LNCaP clone FGC (cell line): ENCODE results near the gene PTPRO.
A peak's percentile ranks its signal among the peaks of the same experiment; 100 is the strongest.

Experiments
- DNase-seq: peaks from one replicate; pipeline ENCODE4 v3.0.0-alpha.2; 2011; ENCODE audit warnings: low read depth
- H3K4me3 ChIP-seq: 2 replicates; pipeline ENCODE4 v1.5.1; 2011; ENCODE audit warnings: mild to moderate bottlenecking, low read depth, low read length, control low read depth
- TF ChIP-seq, protein P1 (sequence below): IDR thresholded peaks from 2 replicates; pipeline ENCODE4 v1.5.1; 2012; ENCODE audit warnings: mild to moderate bottlenecking; ENCODE audit not compliant: control insufficient read depth, insufficient read depth; ENCODE audit errors: extremely low read depth

Gene PTPRO

DNA sequence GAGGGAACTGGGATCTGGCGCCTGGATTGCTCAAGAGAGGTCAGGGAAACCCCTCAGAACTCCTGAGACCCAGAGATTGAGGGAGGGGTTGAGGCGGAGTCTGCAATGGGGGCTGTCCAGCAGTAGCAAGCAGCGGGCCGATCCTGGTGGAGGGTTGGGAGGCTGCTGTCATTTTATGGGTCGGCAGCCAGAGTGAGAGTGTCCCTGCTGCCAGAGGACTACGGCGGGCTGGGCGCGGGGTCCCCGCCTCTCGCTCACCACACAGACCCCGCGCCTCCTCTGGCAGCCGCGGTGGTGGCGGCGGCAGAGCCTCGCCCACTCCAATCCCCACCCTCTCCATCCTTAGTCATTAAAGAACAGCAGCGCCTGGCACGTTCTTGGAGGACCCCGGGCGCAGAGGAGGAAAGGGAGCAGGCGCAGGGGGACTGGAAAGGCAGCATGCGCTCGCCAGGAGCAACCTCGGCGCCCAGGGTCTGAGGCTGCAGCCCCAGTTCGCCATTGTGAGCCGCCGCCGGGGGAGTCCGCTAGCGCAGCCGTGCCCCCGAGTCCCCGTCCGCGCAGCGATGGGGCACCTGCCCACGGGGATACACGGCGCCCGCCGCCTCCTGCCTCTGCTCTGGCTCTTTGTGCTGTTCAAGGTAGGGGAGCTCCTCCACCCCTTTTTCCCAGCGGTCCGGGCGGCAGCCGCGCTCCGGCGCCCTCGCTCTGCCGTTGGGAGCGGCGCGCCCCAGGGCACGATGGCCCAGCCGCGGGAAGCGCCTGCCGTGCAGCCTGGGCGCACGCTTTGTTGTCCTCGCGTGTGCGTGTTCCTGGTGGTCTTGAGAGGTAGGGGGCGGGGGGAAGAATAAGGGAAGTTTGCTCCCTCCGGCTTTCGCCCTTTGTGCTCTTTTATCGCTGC lies at the start of gene PTPRO:
Gene PTPRO, plus strand, starts transcription at position 345 of the 898 bp plus-strand sequence.
- TF ChIP-seq, protein P1, sequence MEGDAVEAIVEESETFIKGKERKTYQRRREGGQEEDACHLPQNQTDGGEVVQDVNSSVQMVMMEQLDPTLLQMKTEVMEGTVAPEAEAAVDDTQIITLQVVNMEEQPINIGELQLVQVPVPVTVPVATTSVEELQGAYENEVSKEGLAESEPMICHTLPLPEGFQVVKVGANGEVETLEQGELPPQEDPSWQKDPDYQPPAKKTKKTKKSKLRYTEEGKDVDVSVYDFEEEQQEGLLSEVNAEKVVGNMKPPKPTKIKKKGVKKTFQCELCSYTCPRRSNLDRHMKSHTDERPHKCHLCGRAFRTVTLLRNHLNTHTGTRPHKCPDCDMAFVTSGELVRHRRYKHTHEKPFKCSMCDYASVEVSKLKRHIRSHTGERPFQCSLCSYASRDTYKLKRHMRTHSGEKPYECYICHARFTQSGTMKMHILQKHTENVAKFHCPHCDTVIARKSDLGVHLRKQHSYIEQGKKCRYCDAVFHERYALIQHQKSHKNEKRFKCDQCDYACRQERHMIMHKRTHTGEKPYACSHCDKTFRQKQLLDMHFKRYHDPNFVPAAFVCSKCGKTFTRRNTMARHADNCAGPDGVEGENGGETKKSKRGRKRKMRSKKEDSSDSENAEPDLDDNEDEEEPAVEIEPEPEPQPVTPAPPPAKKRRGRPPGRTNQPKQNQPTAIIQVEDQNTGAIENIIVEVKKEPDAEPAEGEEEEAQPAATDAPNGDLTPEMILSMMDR: no peak
- no peak within 1 kb of the TSS for H3K4me3 ChIP-seq
- no peak for DNase-seq

DNA sequence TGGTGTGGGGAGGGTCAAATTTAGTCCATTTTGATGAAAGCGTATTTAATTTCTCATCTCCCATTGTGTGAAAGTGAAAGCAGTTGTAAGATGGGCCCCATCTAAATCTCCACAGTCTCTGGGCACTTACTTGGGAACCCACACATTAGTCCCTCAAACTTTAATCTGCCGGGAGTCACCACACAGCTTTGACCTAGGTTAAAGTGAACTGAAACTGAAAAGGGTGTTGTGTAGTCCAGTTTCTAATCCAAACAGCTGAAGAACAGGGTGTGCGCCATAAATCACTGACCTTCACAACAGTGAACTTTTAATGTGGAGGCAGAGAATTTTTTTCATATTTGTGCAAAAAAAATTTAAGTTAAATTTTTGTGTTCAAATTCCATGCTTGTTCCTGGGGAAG lies 48.4 kb upstream of the PTPRO start:
- no peak for DNase-seq
- H3K4me3 ChIP-seq: no peak overlapping the region
- TF ChIP-seq, protein P1: no peak

DNA sequence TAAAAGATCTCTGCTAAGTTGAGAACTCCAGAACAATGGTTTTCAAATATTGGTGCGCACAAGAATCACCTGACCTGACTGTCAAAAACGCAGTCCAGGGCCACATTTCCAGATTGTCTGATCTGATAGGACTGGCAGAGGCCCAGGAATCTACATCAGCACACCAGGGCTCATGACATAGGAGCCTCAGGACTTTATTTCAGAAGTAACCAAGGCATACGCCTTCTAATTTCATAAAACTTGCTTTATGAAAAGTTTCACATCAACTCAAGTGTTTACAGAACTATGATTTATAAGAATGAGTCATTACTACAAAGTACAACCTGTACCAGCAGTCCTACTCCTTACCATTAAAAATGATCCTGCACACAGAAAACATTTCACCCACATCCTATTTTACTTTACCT lies 47.7 kb upstream of the PTPRO start:
- H3K4me3 ChIP-seq: no peak overlapping the region
- TF ChIP-seq, protein P1: no peak
- peak; percentile 62 for DNase-seq

GRCh38 chr12:15276088-15276698 lies 46.1 kb upstream of the PTPRO start:
- no peak for DNase-seq
- H3K4me3 ChIP-seq: no peak overlapping the region
- TF ChIP-seq, protein P1: peak; percentile 77

- TF ChIP-seq, protein P1: no peak
- peak; percentile 78 for DNase-seq
- no peak overlapping the region for H3K4me3 ChIP-seq
Observed at GRCh38 chr12:15278816-15279658, 43.3 kb upstream of the PTPRO start.

DNA sequence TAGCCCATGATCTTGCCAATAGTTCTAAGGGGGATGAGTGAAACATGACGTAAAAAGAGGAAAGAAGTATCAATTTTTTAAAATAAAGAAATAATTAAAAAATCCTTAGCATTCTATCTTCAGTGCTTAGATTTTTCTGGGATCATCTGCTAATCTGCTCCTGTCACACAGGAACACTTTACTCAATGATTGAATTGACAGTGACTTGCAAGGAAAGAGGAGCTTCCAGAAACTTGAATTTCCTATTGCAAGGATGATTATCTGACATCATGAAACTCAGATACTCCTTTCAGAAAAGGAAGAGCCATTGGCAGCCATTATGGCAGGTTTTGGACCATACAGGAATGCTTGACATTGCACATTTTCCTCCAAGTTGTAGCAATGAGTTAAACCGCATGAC lies 41.4 kb upstream of the PTPRO start:
- no peak for DNase-seq
- H3K4me3 ChIP-seq: no peak overlapping the region
- TF ChIP-seq, protein P1: no peak
